Stimulated activated CD8-positive, alpha-beta memory T cell treated with anti-CD3 and anti-CD28 coated beads, Interleukin-12 subunit alpha, Interleukin-12 subunit beta, amount 100 ng/mL, for 1 hour (primary cell): ENCODE data around the gene ABTB1.
"Not testable (repeated sequence)": the region's sequence is repeated elsewhere in the genome, so short reads cannot be mapped to it uniquely, and the experiment has no call there.

Experiments
- DNase-seq: peaks from one replicate; pipeline ENCODE4 v3.0.0-alpha.2; 2020; ENCODE audit warnings: low read depth

ABTB1 gene

DNA sequence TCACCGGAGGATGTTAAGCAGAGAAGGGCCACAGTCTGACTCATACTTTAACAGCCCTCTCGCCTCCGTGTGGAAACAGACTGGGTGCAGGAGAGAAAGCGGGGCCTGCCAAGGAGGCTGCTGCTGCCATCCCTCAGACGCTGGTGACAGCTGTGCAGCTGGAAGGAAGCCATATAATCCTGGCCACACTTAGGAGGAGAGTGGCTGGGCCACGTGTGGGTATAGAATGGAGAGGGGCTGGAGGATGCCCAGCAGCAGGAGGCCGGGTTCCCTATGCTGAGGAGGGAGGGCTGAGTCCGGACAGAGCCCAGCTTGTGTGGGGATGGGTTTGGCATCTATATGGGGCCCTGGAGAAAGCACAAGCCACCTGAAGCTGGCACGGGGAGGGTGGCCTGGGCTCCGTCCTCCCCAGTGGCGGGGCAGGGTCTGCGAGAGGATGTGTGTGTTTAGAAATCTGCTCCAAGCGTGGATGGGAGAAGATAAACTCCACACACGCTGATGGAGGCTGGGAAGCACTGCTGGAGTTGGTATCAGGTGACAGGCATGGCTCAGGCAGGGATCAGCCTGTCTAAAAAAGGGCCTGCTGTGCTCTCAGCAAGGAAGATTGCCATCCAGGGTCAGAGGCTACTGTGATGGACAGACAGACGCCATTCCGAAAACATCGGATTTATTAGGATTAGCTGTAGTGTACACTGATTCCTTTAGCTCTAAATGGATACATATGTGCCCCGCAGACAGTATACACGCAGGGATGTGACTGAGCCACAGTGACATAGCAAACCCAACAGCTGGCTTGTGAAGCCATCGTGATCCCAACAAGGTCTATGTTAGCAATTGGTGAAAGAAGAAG is 15.9 kb downstream of the ABTB1 start:
- no peak for DNase-seq

- no peak for DNase-seq
Measured at GRCh38 chr3:127689266-127689860, 16.6 kb downstream of the ABTB1 start.

DNA sequence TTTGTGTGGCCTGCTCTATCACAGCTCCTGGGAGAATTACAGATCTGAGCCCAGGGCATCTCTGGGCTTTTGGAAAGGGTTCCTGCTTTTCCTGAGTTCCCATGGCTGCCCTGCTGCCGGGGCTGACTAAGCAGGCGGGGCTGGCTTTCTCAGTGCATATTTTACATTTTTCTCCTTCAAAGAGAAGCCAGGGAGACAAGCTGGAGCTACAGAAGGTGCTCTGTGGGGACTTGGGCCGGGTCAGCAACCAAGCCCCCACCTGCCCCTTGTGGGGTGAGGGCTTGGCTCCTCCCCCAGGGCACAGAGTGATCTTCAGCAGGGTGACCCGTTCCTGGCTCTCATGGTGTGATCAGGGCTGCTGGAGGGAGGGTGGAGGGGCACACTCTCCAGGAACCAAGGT is 17.4 kb downstream of the ABTB1 start:
- no peak for DNase-seq

- DNase-seq: no peak
Measured at GRCh38 chr3:127690823-127691452, 18.2 kb downstream of the ABTB1 start.

GRCh38 chr3:127691489-127691888 is 18.7 kb downstream of the ABTB1 start:
- DNase-seq: no peak

DNA sequence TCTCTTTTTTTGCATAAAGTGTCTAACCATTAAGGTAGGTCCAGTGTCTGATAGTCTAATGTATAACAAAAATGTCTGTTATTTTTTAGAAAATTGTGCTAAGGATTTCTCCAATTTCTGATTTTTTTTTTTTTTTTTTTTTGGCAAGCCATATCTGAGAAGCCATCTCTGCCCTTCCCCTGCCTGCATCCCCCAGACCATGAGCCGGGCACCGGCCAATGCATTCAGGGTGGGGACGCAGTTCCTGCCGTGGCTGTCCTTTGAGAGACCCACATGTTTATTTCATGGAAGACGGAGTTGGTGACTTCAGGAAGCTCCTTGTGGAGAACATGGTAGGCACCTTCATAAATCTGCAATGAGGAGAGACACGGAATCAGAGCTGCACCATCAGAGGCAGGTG is 19.2 kb downstream of the ABTB1 start:
- no peak for DNase-seq

- DNase-seq: no peak
Measured at GRCh38 chr3:127692501-127693335, 20.0 kb downstream of the ABTB1 start.

- no peak for DNase-seq
Measured at GRCh38 chr3:127693336-127693843, 20.6 kb downstream of the ABTB1 start.

GRCh38 chr3:127694467-127695215 is 21.9 kb downstream of the ABTB1 start:
- DNase-seq: peak; percentile 21

DNA sequence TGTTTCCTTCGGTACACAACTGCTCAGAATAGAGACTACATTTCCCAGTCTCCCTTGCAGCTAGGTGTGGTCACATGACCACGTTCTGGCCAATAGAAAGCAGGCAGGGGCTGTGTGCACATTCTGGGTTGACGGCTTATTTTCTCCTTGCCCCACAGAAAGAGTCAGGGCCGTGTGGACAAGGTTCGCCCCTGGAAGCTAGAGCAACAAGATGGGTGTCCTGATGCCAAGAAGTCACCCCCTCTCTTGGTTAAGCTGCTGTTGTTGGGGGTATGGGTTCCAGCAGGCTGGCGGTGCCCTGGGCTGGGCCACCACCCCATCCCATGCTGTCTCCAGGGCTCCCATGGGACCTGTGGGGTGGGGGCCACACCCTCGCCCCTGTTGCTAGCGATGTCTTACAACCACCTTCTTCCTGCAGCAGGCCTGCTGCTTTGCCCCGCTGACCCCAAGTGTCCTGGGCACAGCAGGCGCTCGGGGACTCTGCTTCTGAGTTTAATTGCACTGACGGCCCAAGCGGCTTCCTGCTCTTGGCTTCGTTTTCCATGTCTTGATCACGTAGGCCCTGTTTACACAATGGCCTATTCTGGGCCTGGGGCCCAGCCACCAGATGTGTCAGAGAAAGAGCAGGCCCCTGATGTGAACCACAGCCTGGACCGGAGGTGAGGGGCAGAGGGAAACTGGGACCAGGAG is 24.9 kb downstream of the ABTB1 start:
- peak; percentile 4 for DNase-seq

DNA sequence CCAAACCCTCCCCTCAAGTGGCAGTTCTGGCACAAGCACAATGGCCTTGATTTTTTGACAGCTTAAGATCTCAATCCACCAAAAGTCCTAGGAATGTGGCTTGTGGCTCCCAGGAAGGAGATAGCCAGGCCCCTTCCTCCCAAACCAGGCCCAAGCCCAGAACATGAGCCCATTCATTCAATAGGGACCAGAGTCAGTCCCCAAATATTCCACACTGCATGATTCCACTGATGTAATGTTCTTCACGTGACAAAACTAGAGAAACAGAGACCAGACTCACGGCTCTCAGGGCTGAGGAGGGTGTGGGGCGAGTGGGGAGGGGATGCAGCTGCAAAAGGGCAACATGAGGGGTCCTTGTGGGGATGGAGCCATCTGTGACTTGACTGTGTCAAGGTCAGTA is 25.5 kb downstream of the ABTB1 start:
- no peak for DNase-seq

DNA sequence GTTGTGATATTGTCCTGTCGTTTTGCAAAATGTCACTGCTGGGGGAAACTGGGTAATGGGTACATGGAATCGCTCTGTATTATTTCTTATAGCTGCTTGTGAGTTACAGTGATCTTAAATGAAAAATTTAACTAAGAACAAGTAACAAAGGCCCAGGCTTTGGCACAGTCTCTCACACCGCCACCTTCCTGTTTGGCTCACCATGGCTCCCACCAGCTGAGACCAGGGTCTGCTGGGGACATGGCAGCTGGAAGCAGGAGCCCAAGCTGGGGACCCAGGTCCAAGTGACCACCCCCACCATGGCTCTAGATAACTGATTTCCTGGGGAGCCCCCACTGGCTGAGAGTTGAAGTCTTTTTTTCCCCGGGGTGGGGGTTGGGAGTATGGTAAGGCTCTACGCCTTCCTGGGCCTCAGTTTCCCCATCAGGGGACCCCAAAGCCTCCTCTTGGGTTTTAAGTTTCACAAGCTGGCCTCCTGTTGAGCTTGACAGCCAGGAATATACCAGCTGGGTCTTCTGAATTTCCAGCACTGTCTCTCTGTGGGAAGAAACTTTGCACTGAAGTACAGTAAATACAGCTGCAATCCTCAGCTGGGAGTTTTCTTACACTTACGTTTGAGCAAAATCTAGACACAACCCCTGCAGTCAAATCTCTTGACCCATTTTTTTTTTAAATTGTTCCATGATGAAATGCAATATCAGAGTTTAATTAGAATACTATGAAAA is 26.1 kb downstream of the ABTB1 start:
- DNase-seq: no peak

- no peak for DNase-seq
Measured at GRCh38 chr3:127699416-127700300, 26.9 kb downstream of the ABTB1 start.

DNA sequence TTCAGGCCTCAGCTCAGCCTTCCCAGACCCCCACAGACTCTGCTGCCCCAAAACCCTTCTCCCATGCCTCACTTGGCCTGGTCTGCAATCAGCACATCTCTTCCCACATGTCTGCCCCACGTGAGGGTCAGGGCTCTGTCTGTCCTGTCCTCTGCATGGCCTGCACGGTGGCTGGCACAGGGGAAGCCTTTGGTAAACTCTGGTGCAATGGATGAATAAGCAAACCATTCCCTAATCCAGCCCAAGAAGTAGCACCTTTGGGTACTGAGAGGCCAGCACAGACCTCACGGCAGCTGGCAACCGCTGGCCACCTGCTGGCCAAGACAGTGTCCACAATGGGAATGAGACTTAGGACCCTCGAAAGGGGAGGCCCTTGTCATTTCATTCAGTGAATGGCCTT is 27.7 kb downstream of the ABTB1 start:
- no peak for DNase-seq

DNA sequence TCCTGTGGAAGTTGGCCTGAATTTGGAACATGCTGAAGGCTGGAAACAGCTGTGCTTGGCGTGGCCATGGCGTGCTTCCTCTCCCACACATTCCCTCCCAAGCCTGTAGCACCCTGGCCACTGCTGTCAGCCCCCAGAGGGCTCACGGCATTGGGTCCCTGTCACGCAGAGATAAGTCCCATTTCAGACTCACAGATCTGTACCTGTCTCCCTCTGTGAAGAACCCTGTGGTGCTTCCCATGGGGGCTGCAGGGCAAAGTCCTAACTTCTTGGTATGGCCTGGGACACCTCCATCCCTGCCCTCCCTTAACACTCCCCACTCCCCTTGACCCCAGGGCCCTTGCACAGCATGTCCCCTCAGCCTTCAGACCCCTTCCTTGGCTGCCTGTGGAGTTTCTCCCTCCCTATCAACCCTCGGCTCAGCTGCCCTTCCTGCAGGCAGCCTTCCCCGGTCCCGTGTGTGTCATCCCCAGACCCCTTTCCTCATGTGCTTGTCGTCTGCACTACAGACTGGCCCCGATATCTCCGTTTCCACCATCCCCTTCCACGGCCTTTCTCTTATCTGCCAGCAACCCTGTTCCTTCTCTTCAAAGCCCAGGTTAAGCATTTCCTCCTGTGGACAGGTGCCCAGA is 28.6 kb downstream of the ABTB1 start:
- no peak for DNase-seq

DNA sequence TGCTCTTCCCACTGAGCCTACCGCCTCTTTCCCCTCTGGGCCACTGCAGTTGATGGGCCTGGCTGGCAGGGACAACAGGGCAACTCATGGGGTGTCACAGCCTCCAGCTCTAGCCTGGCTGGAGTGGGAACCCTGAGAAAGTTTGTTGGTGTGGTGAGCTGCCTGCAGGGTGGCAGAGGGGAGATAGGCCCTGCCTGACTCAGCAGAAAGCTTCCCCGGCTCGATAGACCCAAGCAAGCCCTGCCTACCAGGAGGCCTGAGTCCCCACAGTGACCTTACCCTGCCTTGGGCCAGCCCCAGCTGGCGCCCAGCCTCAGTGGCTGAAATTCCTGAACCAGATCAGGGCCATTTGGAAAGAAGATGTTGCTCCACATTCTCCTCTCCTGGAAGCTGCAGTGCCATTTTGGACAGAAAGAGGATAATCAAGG is 29.4 kb downstream of the ABTB1 start:
- DNase-seq: no peak

DNA sequence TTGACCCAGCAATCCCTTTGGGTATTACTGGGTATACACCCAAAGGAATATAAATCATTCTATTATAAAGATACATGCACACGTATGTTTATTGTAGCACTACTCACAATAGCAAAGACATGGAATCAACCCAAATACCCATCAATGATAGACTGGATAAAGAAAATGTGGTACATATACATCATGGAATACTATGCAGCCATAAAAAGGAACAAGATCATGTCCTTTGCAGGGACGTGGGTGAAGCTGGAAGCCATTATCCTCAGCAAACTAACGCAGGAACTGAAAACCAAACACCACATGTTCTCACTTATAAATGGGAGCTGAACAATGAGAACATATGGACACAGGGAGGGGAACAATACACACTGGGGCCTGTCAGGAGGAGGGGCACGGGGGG is 32.1 kb downstream of the ABTB1 start:
- not testable (repeated sequence) for DNase-seq

DNA sequence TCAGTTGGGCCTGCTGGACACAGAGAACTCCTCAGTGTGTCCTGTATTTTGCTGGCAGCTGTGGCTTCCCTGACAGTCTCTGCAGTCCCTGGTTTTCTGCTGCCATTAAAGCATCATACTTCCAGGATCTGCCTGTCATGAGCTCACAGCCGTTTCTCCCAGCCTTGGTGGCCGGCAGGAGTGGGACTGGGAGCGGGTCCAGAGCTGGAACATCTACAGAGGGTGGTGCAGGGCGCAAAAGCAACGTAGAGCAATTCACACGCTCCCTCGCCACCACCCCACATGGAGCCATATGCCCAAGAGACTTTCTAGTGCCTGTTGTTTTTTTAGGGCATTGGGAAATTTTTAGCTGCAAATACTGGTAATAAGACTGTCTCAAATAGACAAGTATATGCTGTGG is 33.6 kb downstream of the ABTB1 start:
- DNase-seq: no peak
